GM18505 (cell line): ENCODE results near the gene AGBL4.

Experiments
- ATAC-seq: cut with Tn5 transposase; IDR thresholded peaks from one replicate; pipeline ENCODE4 v1.9.1; 2021; ENCODE audit not compliant: unreplicated experiment
- POLR2A ChIP-seq: IDR thresholded peaks from 4 replicates; pipeline ENCODE4 v1.6.1; 2011; ENCODE audit warnings: borderline replicate concordance; ENCODE audit not compliant: insufficient read depth, insufficient read length; ENCODE audit errors: extremely low read depth

AGBL4 gene

GRCh38 chr1:49622877-49623276 is 400.9 kb downstream of the AGBL4 start:
- no peak for ATAC-seq
- no peak for TF ChIP-seq POLR2A

GRCh38 chr1:49606082-49606481 is 417.7 kb downstream of the AGBL4 start:
- TF ChIP-seq POLR2A = no peak
- ATAC-seq = no peak

- no peak for TF ChIP-seq POLR2A
- no peak for ATAC-seq
These were observed 426.3 kb downstream of the AGBL4 start for GRCh38 chr1:49597436-49597835.

DNA sequence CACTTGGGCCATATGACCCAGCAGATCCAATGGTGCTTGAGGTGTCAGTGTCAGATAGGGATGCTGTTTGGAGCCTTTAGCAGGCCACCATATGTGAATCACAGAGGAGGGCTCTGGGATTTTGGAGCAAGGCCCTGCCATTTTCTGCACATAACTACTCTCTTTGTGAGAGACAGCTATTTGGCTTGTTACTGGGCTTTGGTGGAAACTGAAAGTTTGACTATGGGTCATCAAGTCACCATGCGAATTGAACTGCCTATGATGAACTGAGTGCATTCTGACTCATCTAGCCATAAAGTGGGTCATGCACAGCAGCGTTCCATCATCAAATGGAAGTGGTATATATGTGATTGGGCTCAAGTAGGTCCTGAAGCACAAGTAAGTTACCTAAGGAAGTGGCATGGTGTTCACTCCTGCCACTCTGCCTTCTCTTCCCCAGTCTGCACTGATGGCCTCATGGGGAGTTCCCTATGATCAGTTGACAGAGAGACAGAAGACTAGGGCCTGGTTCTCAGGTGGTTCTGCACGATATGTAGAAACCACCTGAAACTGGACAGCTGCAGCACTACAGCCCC is 447.3 kb downstream of the AGBL4 start:
- ATAC-seq = no peak
- no peak for TF ChIP-seq POLR2A

GRCh38 chr1:49556676-49557234 is 467.0 kb downstream of the AGBL4 start:
- TF ChIP-seq POLR2A = no peak
- ATAC-seq = no peak

GRCh38 chr1:49552101-49552500 is 471.7 kb downstream of the AGBL4 start:
- ATAC-seq = no peak
- no peak for TF ChIP-seq POLR2A

- no peak for TF ChIP-seq POLR2A
- ATAC-seq = no peak
These were observed 479.1 kb downstream of the AGBL4 start for GRCh38 chr1:49544615-49545014.

- TF ChIP-seq POLR2A = no peak
These were observed 482.5 kb downstream of the AGBL4 start for GRCh38 chr1:49541096-49541752.

GRCh38 chr1:49527606-49528305 is 496.0 kb downstream of the AGBL4 start:
- no peak for ATAC-seq
- no peak for TF ChIP-seq POLR2A

More at GRCh38 chr1:49541096-49541752, 482.5 kb downstream of the AGBL4 start:
- ATAC-seq = no peak

DNA sequence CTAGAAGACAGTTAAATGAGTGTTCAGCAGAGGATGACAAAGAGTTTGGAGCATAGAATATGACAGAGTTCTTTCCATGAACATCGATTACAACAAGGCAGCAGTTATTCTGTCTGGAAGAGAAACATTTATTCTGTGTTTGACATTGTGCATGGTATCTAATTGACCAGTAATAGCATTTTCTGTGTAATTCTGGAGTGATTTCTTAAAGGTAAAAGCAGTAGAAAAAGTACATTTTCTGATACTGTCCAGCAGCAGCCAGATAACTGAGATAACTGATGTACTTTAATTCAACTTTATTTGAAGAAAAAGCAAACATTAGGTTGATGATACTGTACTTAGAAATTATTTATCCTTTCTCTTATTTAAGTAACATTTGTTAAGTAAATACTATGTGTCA is 497.1 kb downstream of the AGBL4 start:
- no peak for ATAC-seq
- no peak for TF ChIP-seq POLR2A

DNA sequence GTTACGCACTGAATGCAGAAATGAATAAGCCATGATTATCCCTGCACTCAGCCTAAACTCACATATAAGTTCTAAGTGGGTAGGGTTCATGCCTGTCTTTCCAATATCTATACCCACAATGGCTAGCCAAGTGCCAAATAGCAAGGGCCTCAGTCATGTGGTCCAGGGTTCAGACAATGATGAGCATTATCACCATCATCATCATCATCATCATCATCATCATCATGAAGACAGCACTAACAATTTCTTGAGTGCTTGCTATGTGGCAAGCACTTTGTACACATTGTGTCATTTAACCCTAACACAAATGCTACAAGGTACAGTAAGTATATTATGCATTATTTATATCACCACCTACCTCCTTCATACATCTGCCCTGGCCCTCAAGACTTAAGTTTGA is 500.0 kb downstream of the AGBL4 start:
- ATAC-seq = no peak
- no peak for TF ChIP-seq POLR2A

DNA sequence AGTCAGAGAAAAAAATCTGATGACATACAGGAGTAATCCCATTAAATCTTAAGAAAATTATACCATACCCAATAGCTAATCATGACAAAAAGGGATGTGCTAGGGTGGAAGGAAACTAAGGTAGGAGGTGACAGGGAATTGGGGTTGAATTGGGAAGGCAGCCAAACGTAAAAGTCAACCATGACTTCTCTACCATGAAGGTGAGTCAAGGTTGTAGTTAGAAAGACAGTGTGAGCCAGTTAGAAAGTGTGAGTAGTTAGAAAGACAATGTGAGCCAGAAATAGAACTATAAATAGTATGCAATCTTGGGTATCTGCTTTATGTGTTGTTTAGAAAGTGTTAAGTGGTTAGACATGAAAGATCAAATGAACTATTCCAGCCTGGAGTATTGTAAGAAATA is 556.8 kb downstream of the AGBL4 start:
- TF ChIP-seq POLR2A = no peak
- ATAC-seq = no peak

GRCh38 chr1:49465486-49466185 is 558.1 kb downstream of the AGBL4 start:
- ATAC-seq = no peak
- TF ChIP-seq POLR2A = no peak
